ENCODE measurements around the gene OSBPL7.

Gene OSBPL7

DNA sequence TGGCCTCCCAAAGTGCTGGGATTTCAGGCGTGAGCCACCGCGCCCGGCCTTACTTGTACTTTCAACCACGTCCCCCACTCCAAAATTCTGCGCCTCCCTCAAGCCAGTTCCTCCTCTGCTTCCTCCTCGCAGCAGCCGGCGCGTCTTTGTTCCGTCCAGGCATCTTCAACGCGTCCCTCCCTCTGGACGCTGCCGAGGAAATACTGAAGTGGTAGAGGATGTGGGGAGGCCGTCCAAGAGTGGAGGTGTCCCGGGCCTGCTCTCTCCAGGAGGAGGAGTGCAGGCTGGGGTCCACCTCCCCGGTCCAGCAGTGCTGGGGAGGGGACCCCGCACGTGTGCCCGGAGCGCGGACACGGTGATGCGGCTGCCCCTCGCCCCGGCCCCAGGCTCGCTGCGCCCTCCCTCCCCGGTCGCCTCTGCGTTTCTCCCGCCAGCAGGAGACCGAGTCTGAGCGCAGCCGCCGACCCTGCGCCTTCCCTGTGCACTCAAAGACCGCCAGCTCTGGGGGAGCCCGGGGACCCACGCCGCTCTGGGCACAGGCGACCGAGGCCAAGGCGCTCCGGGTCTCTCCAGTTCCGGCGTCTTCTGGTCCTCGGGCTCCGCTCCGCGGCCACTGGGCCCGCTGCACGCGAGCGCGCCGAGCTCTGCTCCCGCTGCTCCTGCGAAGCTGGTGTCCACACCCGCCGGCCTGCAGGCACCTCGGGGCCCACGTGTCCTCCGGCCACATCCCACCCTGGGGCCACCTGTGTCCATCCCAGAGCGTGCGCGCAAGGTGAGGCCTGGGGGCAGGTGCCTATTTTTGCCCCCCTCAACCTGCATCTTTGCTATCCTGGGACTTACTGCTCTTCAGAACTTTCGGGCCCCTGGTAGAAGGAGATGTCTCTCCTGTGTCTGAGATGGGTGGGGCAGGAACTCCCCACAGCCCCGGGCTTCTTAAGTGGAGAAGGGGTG, 31.7 kb downstream of the OSBPL7 start (continued):
- TF ChIP-seq ZNF24 (tag by site-specific recombination; IDR thresholded peaks at IDR 0.05) (no peak), ZNF560 (tag by site-specific recombination; IDR thresholded peaks at IDR 0.05; ENCODE audit: borderline replicate concordance) (no peak), YY1 (tag by site-specific recombination; IDR thresholded peaks at IDR 0.05) (no peak), ZNF707 (tag by site-specific recombination; IDR thresholded peaks at IDR 0.05) (no peak), ZFP69B (tag by site-specific recombination; IDR thresholded peaks at IDR 0.05) (peak; percentile 64), ZNF48 (tag by site-specific recombination; IDR thresholded peaks at IDR 0.05) (no peak), ZNF596 (tag by site-specific recombination; IDR thresholded peaks at IDR 0.05) (no peak), ZNF174 (tag by site-specific recombination; IDR thresholded peaks at IDR 0.05) (no peak), KLF8 (tag by site-specific recombination; IDR thresholded peaks at IDR 0.05) (0 out of 2 replicates have a peak, but pooled peaks have one; percentile 25), ZNF701 (tag by site-specific recombination; IDR thresholded peaks at IDR 0.05) (no peak), EGR2 (tag by site-specific recombination; IDR thresholded peaks at IDR 0.05; ENCODE audit: low read depth) (no peak), FEZF1 (tag by site-specific recombination; IDR thresholded peaks at IDR 0.05) (no peak), ZNF791 (tag by site-specific recombination; IDR thresholded peaks at IDR 0.05) (no peak), MZF1 (tag by site-specific recombination; IDR thresholded peaks at IDR 0.05; ENCODE audit: borderline replicate concordance) (no peak), ZNF140 (tag by site-specific recombination; IDR thresholded peaks at IDR 0.05) (no peak), ZNF510 (tag by site-specific recombination; IDR thresholded peaks at IDR 0.05; ENCODE audit: insufficient replicate concordance) (no peak), ZNF830 (tag by site-specific recombination; IDR thresholded peaks at IDR 0.05; ENCODE audit: low read depth) (no peak), ZNF214 (tag by site-specific recombination; IDR thresholded peaks at IDR 0.05; ENCODE audit: borderline replicate concordance) (no peak), WT1 (tag by site-specific recombination; IDR thresholded peaks at IDR 0.05) (no peak), ZNF324 (tag by site-specific recombination; IDR thresholded peaks at IDR 0.05) (0 out of 2 replicates have a peak, but pooled peaks have one; percentile 20), KLF9 (tag by site-specific recombination; IDR thresholded peaks at IDR 0.05; ENCODE audit: low read depth) (peak; percentile 40; the same call in 1 of the 2 replicates), SP2 (tag by site-specific recombination; IDR thresholded peaks at IDR 0.05) (peak; percentile 21; the same call in 1 of the 2 replicates), ZNF132 (tag by site-specific recombination; IDR thresholded peaks at IDR 0.05; ENCODE audit: borderline replicate concordance) (no peak), ZNF530 (tag by site-specific recombination; IDR thresholded peaks at IDR 0.05; ENCODE audit: low read depth) (no peak), GLIS2 (tag by site-specific recombination; IDR thresholded peaks at IDR 0.05) (peak; percentile 80), ZNF529 (tag by site-specific recombination; IDR thresholded peaks at IDR 0.05; ENCODE audit: insufficient replicate concordance) (no peak), ZNF138 (tag by site-specific recombination; IDR thresholded peaks at IDR 0.05; ENCODE audit: borderline replicate concordance) (no peak), ZNF433 (tag by site-specific recombination; IDR thresholded peaks at IDR 0.05; ENCODE audit: low read depth) (no peak), ZNF654 (tag by site-specific recombination; IDR thresholded peaks at IDR 0.05; ENCODE audit: low read depth) (peak; percentile 30; the same call in 1 of the 2 replicates)
- TF ChIP-seq, protein P1, sequence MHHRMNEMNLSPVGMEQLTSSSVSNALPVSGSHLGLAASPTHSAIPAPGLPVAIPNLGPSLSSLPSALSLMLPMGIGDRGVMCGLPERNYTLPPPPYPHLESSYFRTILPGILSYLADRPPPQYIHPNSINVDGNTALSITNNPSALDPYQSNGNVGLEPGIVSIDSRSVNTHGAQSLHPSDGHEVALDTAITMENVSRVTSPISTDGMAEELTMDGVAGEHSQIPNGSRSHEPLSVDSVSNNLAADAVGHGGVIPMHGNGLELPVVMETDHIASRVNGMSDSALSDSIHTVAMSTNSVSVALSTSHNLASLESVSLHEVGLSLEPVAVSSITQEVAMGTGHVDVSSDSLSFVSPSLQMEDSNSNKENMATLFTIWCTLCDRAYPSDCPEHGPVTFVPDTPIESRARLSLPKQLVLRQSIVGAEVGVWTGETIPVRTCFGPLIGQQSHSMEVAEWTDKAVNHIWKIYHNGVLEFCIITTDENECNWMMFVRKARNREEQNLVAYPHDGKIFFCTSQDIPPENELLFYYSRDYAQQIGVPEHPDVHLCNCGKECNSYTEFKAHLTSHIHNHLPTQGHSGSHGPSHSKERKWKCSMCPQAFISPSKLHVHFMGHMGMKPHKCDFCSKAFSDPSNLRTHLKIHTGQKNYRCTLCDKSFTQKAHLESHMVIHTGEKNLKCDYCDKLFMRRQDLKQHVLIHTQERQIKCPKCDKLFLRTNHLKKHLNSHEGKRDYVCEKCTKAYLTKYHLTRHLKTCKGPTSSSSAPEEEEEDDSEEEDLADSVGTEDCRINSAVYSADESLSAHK (tag by site-specific recombination; IDR thresholded peaks at IDR 0.05): no peak
- TF ChIP-seq, protein P2, sequence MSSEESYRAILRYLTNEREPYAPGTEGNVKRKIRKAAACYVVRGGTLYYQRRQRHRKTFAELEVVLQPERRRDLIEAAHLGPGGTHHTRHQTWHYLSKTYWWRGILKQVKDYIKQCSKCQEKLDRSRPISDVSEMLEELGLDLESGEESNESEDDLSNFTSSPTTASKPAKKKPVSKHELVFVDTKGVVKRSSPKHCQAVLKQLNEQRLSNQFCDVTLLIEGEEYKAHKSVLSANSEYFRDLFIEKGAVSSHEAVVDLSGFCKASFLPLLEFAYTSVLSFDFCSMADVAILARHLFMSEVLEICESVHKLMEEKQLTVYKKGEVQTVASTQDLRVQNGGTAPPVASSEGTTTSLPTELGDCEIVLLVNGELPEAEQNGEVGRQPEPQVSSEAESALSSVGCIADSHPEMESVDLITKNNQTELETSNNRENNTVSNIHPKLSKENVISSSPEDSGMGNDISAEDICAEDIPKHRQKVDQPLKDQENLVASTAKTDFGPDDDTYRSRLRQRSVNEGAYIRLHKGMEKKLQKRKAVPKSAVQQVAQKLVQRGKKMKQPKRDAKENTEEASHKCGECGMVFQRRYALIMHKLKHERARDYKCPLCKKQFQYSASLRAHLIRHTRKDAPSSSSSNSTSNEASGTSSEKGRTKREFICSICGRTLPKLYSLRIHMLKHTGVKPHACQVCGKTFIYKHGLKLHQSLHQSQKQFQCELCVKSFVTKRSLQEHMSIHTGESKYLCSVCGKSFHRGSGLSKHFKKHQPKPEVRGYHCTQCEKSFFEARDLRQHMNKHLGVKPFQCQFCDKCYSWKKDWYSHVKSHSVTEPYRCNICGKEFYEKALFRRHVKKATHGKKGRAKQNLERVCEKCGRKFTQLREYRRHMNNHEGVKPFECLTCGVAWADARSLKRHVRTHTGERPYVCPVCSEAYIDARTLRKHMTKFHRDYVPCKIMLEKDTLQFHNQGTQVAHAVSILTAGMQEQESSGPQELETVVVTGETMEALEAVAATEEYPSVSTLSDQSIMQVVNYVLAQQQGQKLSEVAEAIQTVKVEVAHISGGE (tag by site-specific recombination; conservative IDR thresholded peaks at IDR 0.05; ENCODE audit: low read depth): peak; percentile 76
- TF ChIP-seq, protein P3, sequence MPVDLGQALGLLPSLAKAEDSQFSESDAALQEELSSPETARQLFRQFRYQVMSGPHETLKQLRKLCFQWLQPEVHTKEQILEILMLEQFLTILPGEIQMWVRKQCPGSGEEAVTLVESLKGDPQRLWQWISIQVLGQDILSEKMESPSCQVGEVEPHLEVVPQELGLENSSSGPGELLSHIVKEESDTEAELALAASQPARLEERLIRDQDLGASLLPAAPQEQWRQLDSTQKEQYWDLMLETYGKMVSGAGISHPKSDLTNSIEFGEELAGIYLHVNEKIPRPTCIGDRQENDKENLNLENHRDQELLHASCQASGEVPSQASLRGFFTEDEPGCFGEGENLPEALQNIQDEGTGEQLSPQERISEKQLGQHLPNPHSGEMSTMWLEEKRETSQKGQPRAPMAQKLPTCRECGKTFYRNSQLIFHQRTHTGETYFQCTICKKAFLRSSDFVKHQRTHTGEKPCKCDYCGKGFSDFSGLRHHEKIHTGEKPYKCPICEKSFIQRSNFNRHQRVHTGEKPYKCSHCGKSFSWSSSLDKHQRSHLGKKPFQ (tag by site-specific recombination; IDR thresholded peaks at IDR 0.05): no peak

Measured in HEK293 (cell line).